Endodermal cell (in vitro differentiated cells): Measurements from ENCODE around the gene SMCO1. TPM values are rescaled to one million over a fixed set of nuclear protein-coding genes. Genes with fewer than 3 reads are reported as not detected.
"Not testable (repeated sequence)": the region's sequence is repeated elsewhere in the genome, so short reads cannot be mapped to it uniquely, and the experiment has no call there.

ENCODE experiments used
- DNase-seq: peaks from one replicate; pipeline ENCODE4 v3.0.0-alpha.2; 2017
- H3K27ac ChIP-seq: 2 replicates; pipeline ENCODE4 v1.5.1; 2013; ENCODE audit warnings: mild to moderate bottlenecking, low read depth, low read length, moderate library complexity
- H3K27me3 ChIP-seq: 2 replicates; pipeline ENCODE4 v1.6.1; 2013; ENCODE audit warnings: mild to moderate bottlenecking, low read length, moderate library complexity; ENCODE audit not compliant: insufficient read depth, control insufficient read depth, poor library complexity, severe bottlenecking
- H3K36me3 ChIP-seq: 2 replicates; pipeline ENCODE4 v1.7.0; 2013; ENCODE audit warnings: mild to moderate bottlenecking, low read length, moderate library complexity; ENCODE audit not compliant: control insufficient read depth, insufficient read depth
- H3K4me1 ChIP-seq: one replicate; pipeline ENCODE4 v1.7.0; 2013; ENCODE audit warnings: low read length; ENCODE audit not compliant: control insufficient read depth, insufficient read depth
- H3K4me3 ChIP-seq: 2 replicates; pipeline ENCODE4 v1.5.1; 2013; ENCODE audit warnings: mild to moderate bottlenecking, low read length, moderate library complexity
- H3K9ac ChIP-seq: 2 replicates; pipeline ENCODE4 v1.6.1; 2013; ENCODE audit warnings: mild to moderate bottlenecking, low read length, moderate library complexity; ENCODE audit not compliant: poor library complexity, severe bottlenecking; ENCODE audit errors: extremely low read depth
- H3K9me3 ChIP-seq: 2 replicates; pipeline ENCODE4 v1.6.1; 2013; ENCODE audit warnings: mild to moderate bottlenecking, low read length, moderate library complexity; ENCODE audit not compliant: control insufficient read depth
- H3K27ac Mint-ChIP-seq: 2 replicates; pipeline ENCODE4 v1.8.0; 2020; ENCODE audit warnings: mixed read lengths
- H3K27me3 Mint-ChIP-seq: 2 replicates; pipeline ENCODE4 v1.8.0; 2021; ENCODE audit warnings: mild to moderate bottlenecking, mixed read lengths; ENCODE audit not compliant: insufficient read depth
- H3K36me3 Mint-ChIP-seq: 2 replicates; pipeline ENCODE4 v1.8.0; 2020; ENCODE audit warnings: low read depth, mixed read lengths
- H3K4me1 Mint-ChIP-seq: 2 replicates; pipeline ENCODE4 v1.8.0; 2020; ENCODE audit warnings: mixed read lengths
- H3K4me3 Mint-ChIP-seq: 2 replicates; pipeline ENCODE4 v1.8.0; 2020; ENCODE audit warnings: mild to moderate bottlenecking, moderate library complexity, mixed read lengths
- H3K9me3 Mint-ChIP-seq: 2 replicates; pipeline ENCODE4 v1.8.0; 2020; ENCODE audit warnings: mild to moderate bottlenecking, mixed read lengths
- WGBS, 2 experiments: methylation state at CpG; one replicate each; pipeline versions ENCODE4 v1.1.5 to v1.1.7; 2013; ENCODE audit warnings: missing lambda C conversion rate in 2 of 2, mixed read lengths in 1 of 2; ENCODE audit not compliant: insufficient coverage in 1 of 2, insufficient read length in 1 of 2; 5-methylcytosine and 5-hydroxymethylcytosine counted together
- total RNA-seq, 2 donors: library from RNA; stranded (reverse); fragmentation: NEBNext Ultra II Directional in 1 of 2; extraction: Animal tissue kit (Norgen Biotek cat#: 25700) in 1 of 2; gene quantifications; 2 replicates in 1 of 2; 3 replicates in 1 of 2; pipeline ENCODE4 v1.2.1, GENCODE V29; 2021
- TF ChIP-seq, protein P1 (sequence below): fragments of 200-600 bp; sonication (generic); conservative IDR thresholded peaks from 2 replicates; pipeline ENCODE4 v1.5.0; 2021; ENCODE audit warnings: antibody characterized with exemption, mild to moderate bottlenecking

The SMCO1 gene
- total RNA-seq, 2 donors from 2014 or later, result not detected

GRCh38 chr3:196514350-196514716 is 813 bp downstream of the SMCO1 start:
- H3K36me3 Mint-ChIP-seq, result peaks cover 4% of the 10 kb centered on the region
- no peaks in the 10 kb centered on the region for H3K4me1 Mint-ChIP-seq
- Histone ChIP-seq H3K9ac (no peak overlapping the region), H3K36me3 (no peaks in the 10 kb centered on the region), H3K4me1 (no peaks in the 10 kb centered on the region), H3K27me3 (no peaks in the 10 kb centered on the region), H3K9me3 (peaks cover 35% of the 10 kb centered on the region), H3K27ac (no peak overlapping the region), H3K4me3 (no peak overlapping the region)
- WGBS, 2 experiments, result 96 to 100% methylated on average over 1 of the region's 1 CpG
- DNase-seq, result no peak
- TF ChIP-seq, protein P1, sequence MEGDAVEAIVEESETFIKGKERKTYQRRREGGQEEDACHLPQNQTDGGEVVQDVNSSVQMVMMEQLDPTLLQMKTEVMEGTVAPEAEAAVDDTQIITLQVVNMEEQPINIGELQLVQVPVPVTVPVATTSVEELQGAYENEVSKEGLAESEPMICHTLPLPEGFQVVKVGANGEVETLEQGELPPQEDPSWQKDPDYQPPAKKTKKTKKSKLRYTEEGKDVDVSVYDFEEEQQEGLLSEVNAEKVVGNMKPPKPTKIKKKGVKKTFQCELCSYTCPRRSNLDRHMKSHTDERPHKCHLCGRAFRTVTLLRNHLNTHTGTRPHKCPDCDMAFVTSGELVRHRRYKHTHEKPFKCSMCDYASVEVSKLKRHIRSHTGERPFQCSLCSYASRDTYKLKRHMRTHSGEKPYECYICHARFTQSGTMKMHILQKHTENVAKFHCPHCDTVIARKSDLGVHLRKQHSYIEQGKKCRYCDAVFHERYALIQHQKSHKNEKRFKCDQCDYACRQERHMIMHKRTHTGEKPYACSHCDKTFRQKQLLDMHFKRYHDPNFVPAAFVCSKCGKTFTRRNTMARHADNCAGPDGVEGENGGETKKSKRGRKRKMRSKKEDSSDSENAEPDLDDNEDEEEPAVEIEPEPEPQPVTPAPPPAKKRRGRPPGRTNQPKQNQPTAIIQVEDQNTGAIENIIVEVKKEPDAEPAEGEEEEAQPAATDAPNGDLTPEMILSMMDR, result no peak
- peaks cover 30% of the 10 kb centered on the region for H3K9me3 Mint-ChIP-seq
- H3K27ac Mint-ChIP-seq, result no peak overlapping the region
- H3K27me3 Mint-ChIP-seq, result peaks cover 2% of the 10 kb centered on the region
- H3K4me3 Mint-ChIP-seq, result no peak overlapping the region

GRCh38 chr3:196513697-196514349 is 1.3 kb downstream of the SMCO1 start:
- H3K36me3 Mint-ChIP-seq, result peaks cover 2% of the 10 kb centered on the region
- peaks cover 25% of the 10 kb centered on the region for H3K9me3 Mint-ChIP-seq
- H3K4me1 Mint-ChIP-seq, result no peaks in the 10 kb centered on the region
- Histone ChIP-seq H3K4me1 (no peaks in the 10 kb centered on the region), H3K27ac (no peak overlapping the region), H3K9ac (no peak overlapping the region), H3K27me3 (no peaks in the 10 kb centered on the region), H3K9me3 (peaks cover 29% of the 10 kb centered on the region), H3K36me3 (no peaks in the 10 kb centered on the region), H3K4me3 (no peak overlapping the region)
- TF ChIP-seq, protein P1, result no peak
- no peak for DNase-seq
- WGBS, 2 experiments, result 91 to 94% methylated on average over 7 to 8 of the region's 8 CpGs
- no peak overlapping the region for H3K27ac Mint-ChIP-seq
- H3K27me3 Mint-ChIP-seq, result no peaks in the 10 kb centered on the region
- no peak overlapping the region for H3K4me3 Mint-ChIP-seq

- H3K9me3 ChIP-seq, result peaks cover 19% of the 10 kb centered on the region
- H3K36me3 ChIP-seq, H3K27ac Mint-ChIP-seq, H3K4me1 ChIP-seq, H3K9ac ChIP-seq, H3K4me3 Mint-ChIP-seq, DNase-seq, H3K36me3 Mint-ChIP-seq, H3K4me3 ChIP-seq, H3K4me1 Mint-ChIP-seq, H3K27me3 Mint-ChIP-seq, H3K27ac ChIP-seq, H3K27me3 ChIP-seq: not testable (repeated sequence)
- H3K9me3 Mint-ChIP-seq, result peaks cover 12% of the 10 kb centered on the region
- WGBS, 2 experiments, result 89 to 94% methylated on average over 11 to 14 of the region's 15 CpGs
Observed at GRCh38 chr3:196511646-196512425, 3.3 kb downstream of the SMCO1 start.

DNA sequence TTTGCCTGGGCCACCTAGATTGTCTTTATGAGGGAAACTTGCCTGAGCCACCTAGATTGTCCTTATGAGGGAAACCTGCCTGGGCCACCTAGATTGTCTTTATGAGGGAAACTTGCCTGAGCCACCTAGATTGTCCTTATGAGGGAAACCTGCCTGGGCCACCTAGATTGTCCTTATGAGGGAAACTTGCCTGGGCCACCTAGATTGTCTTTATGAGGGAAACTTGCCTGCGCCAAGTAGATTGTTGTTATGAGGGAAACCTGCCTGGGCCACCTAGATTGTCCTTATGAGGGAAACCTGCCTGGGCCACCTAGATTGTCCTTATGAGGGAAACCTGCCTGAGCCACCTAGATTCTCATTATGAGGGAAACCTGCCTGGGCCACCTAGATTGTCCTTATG is 4.0 kb downstream of the SMCO1 start:
- peaks cover 22% of the 10 kb centered on the region for H3K9me3 ChIP-seq
- H3K4me3 ChIP-seq, H3K4me1 Mint-ChIP-seq, H3K27ac ChIP-seq, H3K9ac ChIP-seq, H3K36me3 ChIP-seq, H3K4me1 ChIP-seq, DNase-seq, H3K36me3 Mint-ChIP-seq, H3K27me3 ChIP-seq, H3K27ac Mint-ChIP-seq, H3K27me3 Mint-ChIP-seq, H3K4me3 Mint-ChIP-seq: not testable (repeated sequence)
- H3K9me3 Mint-ChIP-seq, result peaks cover 12% of the 10 kb centered on the region
- 88 to 100% methylated on average over 1 of the region's 1 CpG for WGBS, 2 experiments
